IPS-15b (cell line): ENCODE measurements around the gene VPS35.

Source experiments
- H3K27me3 ChIP-seq: one replicate; pipeline ENCODE4 v1.6.1; 2013; ENCODE audit warnings: low read length; ENCODE audit not compliant: control insufficient read depth, insufficient read depth
- H3K36me3 ChIP-seq: one replicate; pipeline ENCODE4 v1.6.1; 2013; ENCODE audit warnings: low read length; ENCODE audit not compliant: control insufficient read depth, insufficient read depth
- H3K4me1 ChIP-seq: one replicate; pipeline ENCODE4 v1.6.1; 2013; ENCODE audit warnings: mild to moderate bottlenecking, low read length; ENCODE audit not compliant: control insufficient read depth, insufficient read depth
- H3K4me3 ChIP-seq: one replicate; pipeline ENCODE4 v1.5.1; 2013; ENCODE audit warnings: low read depth, low read length
- H3K9ac ChIP-seq: one replicate; pipeline ENCODE4 v1.6.1; 2013; ENCODE audit warnings: low read depth, mild to moderate bottlenecking, low read length
- H3K9me3 ChIP-seq: one replicate; pipeline ENCODE4 v1.6.1; 2013; ENCODE audit warnings: mild to moderate bottlenecking, low read length; ENCODE audit not compliant: control insufficient read depth, insufficient read depth

Gene VPS35

GRCh38 chr16:46688654-46689364 lies at the start of gene VPS35:
VPS35 (minus strand) TSS chr16:46689178; CDS start chr16:46689133, 45 bp downstream.
- Histone ChIP-seq H3K9me3 (no peaks in the 10 kb centered on the region), H3K27me3 (no peaks in the 10 kb centered on the region), H3K4me1 (peaks cover 16% of the 10 kb centered on the region), H3K4me3 (peak within 1 kb of the TSS; percentile 87), H3K36me3 (peaks cover 16% of the 10 kb centered on the region), H3K9ac (peak within 1 kb of the TSS; percentile 97)

GRCh38 chr16:46737621-46738214 lies 48.7 kb upstream of the VPS35 start:
- no peak overlapping the region for H3K9ac ChIP-seq
- no peaks in the 10 kb centered on the region for H3K36me3 ChIP-seq
- no peaks in the 10 kb centered on the region for H3K27me3 ChIP-seq
- H3K4me3 ChIP-seq, result no peak overlapping the region
- no peaks in the 10 kb centered on the region for H3K9me3 ChIP-seq
- no peaks in the 10 kb centered on the region for H3K4me1 ChIP-seq

- Histone ChIP-seq H3K9ac (no peak overlapping the region), H3K36me3 (no peaks in the 10 kb centered on the region)
Measured at GRCh38 chr16:46736695-46737094, 47.7 kb upstream of the VPS35 start.

GRCh38 chr16:46733319-46733830 lies 44.4 kb upstream of the VPS35 start:
- H3K36me3 ChIP-seq, result no peaks in the 10 kb centered on the region
- no peaks in the 10 kb centered on the region for H3K4me1 ChIP-seq
- H3K4me3 ChIP-seq, result no peak overlapping the region
- H3K9ac ChIP-seq, result no peak overlapping the region
- H3K27me3 ChIP-seq, result no peaks in the 10 kb centered on the region
- no peaks in the 10 kb centered on the region for H3K9me3 ChIP-seq

More at GRCh38 chr16:46736695-46737094, 47.7 kb upstream of the VPS35 start:
- Histone ChIP-seq H3K9me3 (no peaks in the 10 kb centered on the region), H3K4me3 (no peak overlapping the region), H3K4me1 (no peaks in the 10 kb centered on the region), H3K27me3 (no peaks in the 10 kb centered on the region)

- Histone ChIP-seq H3K4me1 (no peaks in the 10 kb centered on the region), H3K9me3 (no peaks in the 10 kb centered on the region), H3K36me3 (no peaks in the 10 kb centered on the region), H3K4me3 (no peak overlapping the region), H3K27me3 (no peaks in the 10 kb centered on the region), H3K9ac (no peak overlapping the region)
Measured at GRCh38 chr16:46732561-46732960, 43.6 kb upstream of the VPS35 start.

GRCh38 chr16:46731691-46732555 lies 42.9 kb upstream of the VPS35 start:
- Histone ChIP-seq H3K4me3 (no peak overlapping the region), H3K4me1 (no peaks in the 10 kb centered on the region), H3K9me3 (no peaks in the 10 kb centered on the region), H3K9ac (no peak overlapping the region), H3K27me3 (no peaks in the 10 kb centered on the region), H3K36me3 (no peaks in the 10 kb centered on the region)

- no peaks in the 10 kb centered on the region for H3K4me1 ChIP-seq
- no peak overlapping the region for H3K9ac ChIP-seq
- no peaks in the 10 kb centered on the region for H3K36me3 ChIP-seq
- H3K27me3 ChIP-seq, result no peaks in the 10 kb centered on the region
- H3K9me3 ChIP-seq, result no peaks in the 10 kb centered on the region
- no peak overlapping the region for H3K4me3 ChIP-seq
Measured at GRCh38 chr16:46730801-46731690, 42.1 kb upstream of the VPS35 start.

- Histone ChIP-seq H3K4me3 (no peak overlapping the region), H3K27me3 (no peaks in the 10 kb centered on the region), H3K4me1 (no peaks in the 10 kb centered on the region), H3K9ac (no peak overlapping the region), H3K9me3 (no peaks in the 10 kb centered on the region), H3K36me3 (no peaks in the 10 kb centered on the region)
Measured at GRCh38 chr16:46730126-46730525, 41.1 kb upstream of the VPS35 start.

- no peaks in the 10 kb centered on the region for H3K4me1 ChIP-seq
- no peaks in the 10 kb centered on the region for H3K36me3 ChIP-seq
- H3K9ac ChIP-seq, result no peak overlapping the region
- no peaks in the 10 kb centered on the region for H3K9me3 ChIP-seq
- H3K27me3 ChIP-seq, result no peaks in the 10 kb centered on the region
- no peak overlapping the region for H3K4me3 ChIP-seq
Measured at GRCh38 chr16:46729326-46729995, 40.5 kb upstream of the VPS35 start.

GRCh38 chr16:46728806-46729205 lies 39.8 kb upstream of the VPS35 start:
- Histone ChIP-seq H3K9ac (no peak overlapping the region), H3K4me3 (no peak overlapping the region), H3K36me3 (no peaks in the 10 kb centered on the region), H3K27me3 (no peaks in the 10 kb centered on the region), H3K9me3 (no peaks in the 10 kb centered on the region), H3K4me1 (no peaks in the 10 kb centered on the region)
